OCI-LY7 (cell line): Measurements from ENCODE around the gene CD63.

ENCODE experiments used
- CTCF ChIP-seq: fragments of 200-600 bp; sonication (generic); conservative IDR thresholded peaks from 2 replicates; pipeline ENCODE4 v1.5.1; 2014; ENCODE audit warnings: mild to moderate bottlenecking, antibody characterized with exemption, low read length, moderate library complexity, mixed read lengths
- EZH2phosphoT487 ChIP-seq: fragments of 200-600 bp; sonication (generic); IDR thresholded peaks from 2 replicates; pipeline ENCODE4 v1.6.1; 2018; ENCODE audit warnings: low read depth, borderline replicate concordance, mild to moderate bottlenecking, mixed run types, antibody characterized with exemption, low read length, moderate library complexity, mixed read lengths

GRCh38 chr12:55679691-55680090 lies 49.1 kb downstream of the CD63 start:
- TF ChIP-seq CTCF (no peak), EZH2phosphoT487 (no peak)
